ENCODE measurements around the gene ACSM6. TPM values are rescaled to one million over a fixed set of nuclear protein-coding genes. Genes with fewer than 3 reads are reported as not detected.

ACSM6 gene
- total RNA-seq, 1 donor from 2014 or later = not detected

- DNase-seq (ENCODE audit: low read depth, low spot score) = no peak
- Mint-ChIP-seq H3K27me3 (ENCODE audit: low read depth) (no peaks in the 10 kb centered on the region), H3K4me1 (peaks cover 10% of the 10 kb centered on the region), H3K9me3 (no peaks in the 10 kb centered on the region), H3K36me3 (ENCODE audit: low read depth) (no peaks in the 10 kb centered on the region), H3K27ac (ENCODE audit: unreplicated experiment) (no peak overlapping the region), H3K4me3 (no peak overlapping the region)
- TF ChIP-seq CTCF (conservative IDR thresholded peaks at IDR 0.05) = no peak
Observed at GRCh38 chr10:95265572-95265971, 71.5 kb downstream of the ACSM6 start.

GRCh38 chr10:95266674-95267095, 72.6 kb downstream of the ACSM6 start:
- DNase-seq (ENCODE audit: low read depth, low spot score) = no peak
- Mint-ChIP-seq H3K4me1 (peaks cover 7% of the 10 kb centered on the region), H3K36me3 (ENCODE audit: low read depth) (no peaks in the 10 kb centered on the region), H3K27me3 (ENCODE audit: low read depth) (no peaks in the 10 kb centered on the region), H3K27ac (ENCODE audit: unreplicated experiment) (peak overlapping the region; percentile 31), H3K4me3 (no peak overlapping the region), H3K9me3 (no peaks in the 10 kb centered on the region)
- no peak for TF ChIP-seq CTCF (conservative IDR thresholded peaks at IDR 0.05)

GRCh38 chr10:95267251-95267650, 73.2 kb downstream of the ACSM6 start:
- peaks cover 7% of the 10 kb centered on the region for H3K4me1 Mint-ChIP-seq
- H3K36me3 Mint-ChIP-seq (ENCODE audit: low read depth) = no peaks in the 10 kb centered on the region
- H3K27me3 Mint-ChIP-seq (ENCODE audit: low read depth) = no peaks in the 10 kb centered on the region
- no peaks in the 10 kb centered on the region for H3K9me3 Mint-ChIP-seq
- no peak overlapping the region for H3K27ac Mint-ChIP-seq (ENCODE audit: unreplicated experiment)
- TF ChIP-seq CTCF (conservative IDR thresholded peaks at IDR 0.05) = no peak
- H3K4me3 Mint-ChIP-seq = no peak overlapping the region
- DNase-seq (ENCODE audit: low read depth, low spot score) = no peak

- no peak overlapping the region for H3K4me3 Mint-ChIP-seq
- peaks cover 7% of the 10 kb centered on the region for H3K4me1 Mint-ChIP-seq
- H3K27ac Mint-ChIP-seq (ENCODE audit: unreplicated experiment) = no peak overlapping the region
- H3K36me3 Mint-ChIP-seq (ENCODE audit: low read depth) = no peaks in the 10 kb centered on the region
- H3K27me3 Mint-ChIP-seq (ENCODE audit: low read depth) = no peaks in the 10 kb centered on the region
- no peak for TF ChIP-seq CTCF (conservative IDR thresholded peaks at IDR 0.05)
- no peak for DNase-seq (ENCODE audit: low read depth, low spot score)
- no peaks in the 10 kb centered on the region for H3K9me3 Mint-ChIP-seq
Observed at GRCh38 chr10:95268438-95268837, 74.4 kb downstream of the ACSM6 start.

- no peaks in the 10 kb centered on the region for H3K9me3 Mint-ChIP-seq
- H3K4me1 Mint-ChIP-seq = peaks cover 5% of the 10 kb centered on the region
- no peak for TF ChIP-seq CTCF (conservative IDR thresholded peaks at IDR 0.05)
- H3K36me3 Mint-ChIP-seq (ENCODE audit: low read depth) = no peaks in the 10 kb centered on the region
- H3K27me3 Mint-ChIP-seq (ENCODE audit: low read depth) = no peaks in the 10 kb centered on the region
- no peak for DNase-seq (ENCODE audit: low read depth, low spot score)
- no peak overlapping the region for H3K4me3 Mint-ChIP-seq
- no peak overlapping the region for H3K27ac Mint-ChIP-seq (ENCODE audit: unreplicated experiment)
Observed at GRCh38 chr10:95273393-95274312, 79.6 kb downstream of the ACSM6 start.
